ENCODE data around the gene MAN1C1. TPM values are rescaled to one million over a fixed set of nuclear protein-coding genes. Genes with fewer than 3 reads are reported as not detected.

MAN1C1 gene
- total RNA-seq, 1 donor from 2014 or later = 9.1 TPM

DNA sequence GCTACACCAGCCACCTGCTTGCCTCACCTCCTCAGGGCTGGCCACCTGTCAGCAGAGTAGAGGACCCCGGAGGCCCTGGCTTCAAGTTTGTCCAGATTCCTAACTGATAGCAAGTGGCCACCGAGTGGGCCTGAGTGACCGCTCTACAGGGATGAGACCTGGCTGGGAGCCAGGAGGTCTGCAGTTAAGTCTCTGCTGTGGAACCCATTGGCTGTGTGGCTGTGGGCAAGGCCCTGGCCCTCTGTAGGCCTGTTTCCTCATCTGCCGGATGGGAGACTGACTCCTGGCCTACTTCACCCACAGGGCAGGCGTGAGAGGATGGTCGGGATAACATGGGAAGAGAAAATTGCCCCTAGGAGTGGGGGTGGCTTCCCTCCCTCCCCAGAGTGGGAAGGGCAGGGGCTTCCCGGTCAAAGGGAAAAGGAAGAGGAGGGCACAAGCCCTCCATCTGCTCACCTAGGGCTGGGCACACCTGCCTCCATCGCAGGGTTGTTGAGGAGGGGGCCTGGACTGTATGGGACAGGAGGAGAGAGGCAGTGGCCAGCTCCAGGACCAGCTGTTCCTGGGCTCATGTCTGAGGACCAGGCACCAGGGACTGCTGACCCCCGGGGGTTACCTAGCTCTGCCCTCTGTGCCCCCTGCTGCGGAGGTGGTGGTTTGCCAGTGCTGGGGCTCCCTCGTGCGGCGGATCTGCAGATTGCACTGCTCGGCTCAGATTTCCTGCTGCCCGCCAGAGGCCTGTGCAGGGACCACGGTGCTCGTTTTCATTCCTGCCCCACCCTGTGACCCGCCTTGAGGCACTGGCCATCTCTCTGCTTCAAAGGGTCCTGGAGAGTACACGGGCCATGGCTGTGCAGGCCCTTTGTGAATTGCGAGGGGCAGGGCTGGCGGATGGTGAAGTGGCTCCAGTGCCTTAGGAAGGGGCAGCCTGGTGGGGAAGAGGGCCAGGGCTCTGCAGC, 194.0 kb downstream of the MAN1C1 start:
- Mint-ChIP-seq H3K4me3 (no peak overlapping the region), H3K27me3 (no peaks in the 10 kb centered on the region), H3K36me3 (peaks cover 4% of the 10 kb centered on the region), H3K27ac (no peak overlapping the region), H3K9me3 (no peaks in the 10 kb centered on the region), H3K4me1 (ENCODE audit: unreplicated experiment) (no peaks in the 10 kb centered on the region)
- TF ChIP-seq, protein P1, sequence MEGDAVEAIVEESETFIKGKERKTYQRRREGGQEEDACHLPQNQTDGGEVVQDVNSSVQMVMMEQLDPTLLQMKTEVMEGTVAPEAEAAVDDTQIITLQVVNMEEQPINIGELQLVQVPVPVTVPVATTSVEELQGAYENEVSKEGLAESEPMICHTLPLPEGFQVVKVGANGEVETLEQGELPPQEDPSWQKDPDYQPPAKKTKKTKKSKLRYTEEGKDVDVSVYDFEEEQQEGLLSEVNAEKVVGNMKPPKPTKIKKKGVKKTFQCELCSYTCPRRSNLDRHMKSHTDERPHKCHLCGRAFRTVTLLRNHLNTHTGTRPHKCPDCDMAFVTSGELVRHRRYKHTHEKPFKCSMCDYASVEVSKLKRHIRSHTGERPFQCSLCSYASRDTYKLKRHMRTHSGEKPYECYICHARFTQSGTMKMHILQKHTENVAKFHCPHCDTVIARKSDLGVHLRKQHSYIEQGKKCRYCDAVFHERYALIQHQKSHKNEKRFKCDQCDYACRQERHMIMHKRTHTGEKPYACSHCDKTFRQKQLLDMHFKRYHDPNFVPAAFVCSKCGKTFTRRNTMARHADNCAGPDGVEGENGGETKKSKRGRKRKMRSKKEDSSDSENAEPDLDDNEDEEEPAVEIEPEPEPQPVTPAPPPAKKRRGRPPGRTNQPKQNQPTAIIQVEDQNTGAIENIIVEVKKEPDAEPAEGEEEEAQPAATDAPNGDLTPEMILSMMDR (conservative IDR thresholded peaks at IDR 0.05) = peak; percentile 98
- peak; percentile 87 for DNase-seq (ENCODE audit: extremely low spot score, unreplicated experiment)

DNA sequence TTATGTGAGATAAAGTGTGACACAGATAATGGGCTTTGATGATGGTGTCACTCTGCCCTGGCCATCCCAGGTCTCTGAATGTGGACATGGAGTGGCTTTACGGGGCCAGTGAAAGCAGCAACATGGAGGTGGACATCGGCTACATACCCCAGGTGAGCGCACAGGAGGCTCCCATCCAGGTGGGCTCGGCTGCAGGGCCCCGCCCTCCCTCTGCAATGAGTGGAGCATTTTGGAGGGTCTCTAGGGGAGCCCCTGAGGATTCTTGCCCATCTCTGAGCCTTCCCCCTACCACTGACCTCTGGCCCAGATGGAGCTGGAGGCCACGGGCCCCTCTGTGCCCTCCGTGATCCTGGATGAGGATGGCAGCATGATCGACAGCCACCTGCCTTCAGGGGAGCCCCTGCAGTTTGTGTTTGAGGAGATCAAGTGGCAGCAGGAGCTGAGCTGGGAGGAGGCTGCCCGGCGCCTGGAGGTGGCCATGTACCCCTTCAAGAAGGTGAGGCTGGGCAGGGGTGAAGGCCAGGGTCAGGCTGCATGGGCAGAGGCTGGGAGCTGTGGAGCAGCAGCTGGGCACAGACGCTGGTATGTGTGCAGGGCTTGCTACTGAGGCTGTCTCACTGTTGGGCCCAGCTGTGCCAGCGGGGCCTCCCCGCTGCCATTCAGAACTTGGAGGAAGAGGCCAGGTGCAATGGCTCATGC, 194.9 kb downstream of the MAN1C1 start:
- Mint-ChIP-seq H3K27ac (no peak overlapping the region), H3K9me3 (no peaks in the 10 kb centered on the region), H3K4me3 (no peak overlapping the region), H3K36me3 (no peaks in the 10 kb centered on the region), H3K27me3 (no peaks in the 10 kb centered on the region), H3K4me1 (ENCODE audit: unreplicated experiment) (no peaks in the 10 kb centered on the region)
- no peak for DNase-seq (ENCODE audit: extremely low spot score, unreplicated experiment)
- TF ChIP-seq, protein P1 (conservative IDR thresholded peaks at IDR 0.05) = no peak

DNA sequence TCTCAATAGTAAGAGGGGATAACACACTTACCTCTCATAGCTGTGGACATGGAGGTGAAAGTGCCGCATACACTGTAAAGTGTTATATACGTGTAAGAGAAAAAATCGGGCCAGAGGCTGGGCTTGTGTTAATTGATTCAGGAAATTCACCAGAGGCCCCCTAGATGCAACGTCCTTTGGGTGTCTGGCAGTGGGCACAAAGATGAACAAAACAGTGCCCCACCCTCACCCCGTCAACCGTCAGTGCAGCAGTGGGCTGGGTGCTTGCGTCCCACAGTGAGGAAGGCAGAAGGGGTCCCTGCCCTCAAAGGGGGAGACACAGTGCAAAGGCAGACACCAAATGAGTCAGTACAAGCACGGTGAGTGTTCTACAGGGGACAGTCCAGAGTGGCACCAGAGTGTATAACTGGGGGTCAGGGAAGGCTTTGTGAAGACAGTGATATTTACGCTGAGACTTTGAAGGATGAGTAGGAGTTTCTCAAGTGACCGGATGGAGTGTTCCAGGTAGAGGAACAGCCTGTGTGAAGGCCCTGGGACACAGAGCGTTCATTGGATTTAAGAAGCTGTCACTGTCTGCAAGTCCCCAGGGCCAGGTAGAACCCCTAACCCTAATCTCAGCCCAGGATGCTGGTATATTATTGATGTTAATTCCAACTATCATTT, 196.6 kb downstream of the MAN1C1 start:
- Mint-ChIP-seq H3K9me3 (no peaks in the 10 kb centered on the region), H3K27ac (no peak overlapping the region), H3K4me1 (ENCODE audit: unreplicated experiment) (peaks cover 4% of the 10 kb centered on the region), H3K27me3 (no peaks in the 10 kb centered on the region), H3K36me3 (no peaks in the 10 kb centered on the region), H3K4me3 (no peak overlapping the region)
- DNase-seq (ENCODE audit: extremely low spot score, unreplicated experiment) = no peak
- TF ChIP-seq, protein P1 (conservative IDR thresholded peaks at IDR 0.05) = no peak

DNA sequence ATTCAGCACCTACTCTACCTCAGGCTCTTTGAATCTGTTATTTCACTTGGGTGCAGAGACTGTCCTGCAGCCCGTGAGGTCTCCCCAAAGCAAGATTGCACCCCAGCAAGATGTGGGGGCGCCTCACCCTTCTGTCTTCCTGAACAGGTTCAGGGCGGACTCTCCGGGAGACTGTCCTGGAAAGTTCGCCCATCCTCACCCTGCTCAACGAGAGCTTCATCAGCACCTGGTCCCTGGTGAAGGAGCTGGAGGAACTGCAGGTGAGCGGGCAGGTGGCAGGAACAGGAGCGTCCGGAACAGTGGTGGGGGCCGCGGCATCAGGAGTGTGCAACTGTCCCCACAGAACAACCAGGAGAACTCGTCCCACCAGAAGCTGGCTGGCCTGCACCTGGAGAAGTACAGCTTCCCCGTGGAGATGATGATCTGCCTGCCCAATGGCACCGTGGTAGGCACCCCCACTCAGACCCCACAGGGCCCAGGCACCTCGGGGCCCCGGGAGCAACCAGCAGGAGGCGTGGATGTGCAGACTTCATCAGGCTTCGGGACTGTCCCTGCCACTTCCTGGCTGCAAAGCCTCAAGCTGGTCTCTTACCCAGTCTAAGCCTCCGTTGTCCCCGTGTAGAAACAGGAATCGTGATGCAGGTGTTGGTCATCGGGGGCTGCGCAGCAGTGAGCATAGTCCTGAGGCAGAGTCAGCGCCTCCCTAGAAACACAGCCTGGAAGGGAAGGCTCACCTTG, 197.3 kb downstream of the MAN1C1 start:
- Mint-ChIP-seq H3K27me3 (no peaks in the 10 kb centered on the region), H3K27ac (no peak overlapping the region), H3K9me3 (no peaks in the 10 kb centered on the region), H3K4me1 (ENCODE audit: unreplicated experiment) (peaks cover 11% of the 10 kb centered on the region), H3K4me3 (no peak overlapping the region), H3K36me3 (no peaks in the 10 kb centered on the region)
- TF ChIP-seq, protein P1 (conservative IDR thresholded peaks at IDR 0.05) = no peak
- no peak for DNase-seq (ENCODE audit: extremely low spot score, unreplicated experiment)

DNA sequence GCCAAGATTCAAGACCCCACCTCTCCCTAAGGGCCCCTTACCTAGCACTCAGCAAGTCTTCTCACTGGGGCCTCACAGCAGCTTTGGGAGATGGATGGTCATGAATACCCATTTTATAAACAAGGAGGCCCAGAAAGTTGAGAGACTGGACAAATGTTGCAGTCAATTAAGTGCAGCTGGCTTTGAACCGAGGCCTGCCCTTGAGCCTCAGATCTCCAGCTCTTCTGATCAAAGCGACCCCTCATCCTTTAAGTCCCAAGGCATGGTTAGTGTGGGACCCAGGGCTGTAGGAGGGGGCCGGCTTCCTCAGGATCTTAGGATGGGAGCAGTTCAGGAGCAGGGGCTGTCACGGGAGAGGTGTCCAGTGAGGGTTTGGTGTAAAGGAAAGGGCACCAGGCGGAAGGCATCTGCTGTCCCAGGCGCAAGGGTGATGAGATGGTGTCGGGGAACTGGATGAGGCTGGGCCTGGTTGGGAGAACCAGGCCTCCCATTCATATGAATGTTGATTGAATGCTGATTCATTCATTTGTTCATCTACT, 198.0 kb downstream of the MAN1C1 start:
- DNase-seq (ENCODE audit: extremely low spot score, unreplicated experiment) = no peak

More for the DNA sequence above, 198.0 kb downstream of the MAN1C1 start:
- Mint-ChIP-seq H3K36me3 (no peaks in the 10 kb centered on the region), H3K4me3 (no peak overlapping the region), H3K27me3 (no peaks in the 10 kb centered on the region), H3K4me1 (ENCODE audit: unreplicated experiment) (peaks cover 17% of the 10 kb centered on the region), H3K9me3 (no peaks in the 10 kb centered on the region), H3K27ac (no peak overlapping the region)
- TF ChIP-seq, protein P1 (conservative IDR thresholded peaks at IDR 0.05) = no peak

Data from type B pancreatic cell (in vitro differentiated cells).